Ecto neural progenitor cell (in vitro differentiated cells): ENCODE measurements around the gene HIP1.
"Not testable (repeated sequence)": the region's sequence is repeated elsewhere in the genome, so short reads cannot be mapped to it uniquely, and the experiment has no call there.

Source experiments
- DNase-seq: peaks from one replicate; pipeline ENCODE4 v3.0.0-alpha.2; 2018; ENCODE audit warnings: low spot score

The HIP1 gene

GRCh38 chr7:75639886-75640190 lies 98.9 kb downstream of the HIP1 start:
- DNase-seq = no peak

DNA sequence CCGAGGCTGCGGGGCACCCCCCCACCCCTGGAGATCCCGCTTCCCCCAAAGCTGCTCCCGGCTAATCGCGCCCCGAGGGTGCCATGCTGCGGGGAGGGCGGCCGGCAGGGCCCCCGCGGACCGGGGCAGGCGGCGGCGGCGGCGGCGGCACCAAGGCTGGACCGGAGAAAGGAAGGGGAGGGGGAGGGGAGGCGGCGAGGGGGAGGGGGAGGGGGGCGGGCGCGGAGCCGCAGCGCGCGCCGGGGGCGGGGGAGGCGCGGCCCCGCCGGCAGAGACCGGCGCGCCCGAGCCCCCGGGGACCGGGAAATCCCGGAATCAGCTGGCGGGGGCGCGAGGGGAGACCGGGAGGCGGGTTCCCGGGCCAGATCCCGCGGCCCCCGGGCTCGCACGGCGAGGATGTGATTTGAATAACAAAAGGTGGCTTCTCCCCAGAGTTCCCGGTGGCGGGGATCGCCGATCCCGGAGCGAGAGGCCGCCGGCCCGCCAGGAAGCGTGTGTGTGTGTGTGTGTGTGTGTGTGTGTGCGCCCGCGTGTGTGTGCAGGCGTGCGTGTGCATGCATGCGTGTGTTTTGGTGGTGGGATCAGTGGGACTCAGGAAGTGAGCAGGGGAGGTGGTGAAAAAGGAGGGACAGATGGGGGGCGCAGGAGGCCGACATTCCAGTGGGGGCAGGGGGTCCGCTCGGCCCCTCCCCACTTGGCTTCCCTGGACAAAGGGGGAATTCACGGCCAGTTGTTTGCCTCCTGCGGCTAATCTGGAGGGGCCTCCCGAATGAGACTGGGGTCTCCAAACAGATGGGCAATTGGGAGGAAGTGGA lies 99.5 kb downstream of the HIP1 start:
- peak; percentile 91 for DNase-seq

DNA sequence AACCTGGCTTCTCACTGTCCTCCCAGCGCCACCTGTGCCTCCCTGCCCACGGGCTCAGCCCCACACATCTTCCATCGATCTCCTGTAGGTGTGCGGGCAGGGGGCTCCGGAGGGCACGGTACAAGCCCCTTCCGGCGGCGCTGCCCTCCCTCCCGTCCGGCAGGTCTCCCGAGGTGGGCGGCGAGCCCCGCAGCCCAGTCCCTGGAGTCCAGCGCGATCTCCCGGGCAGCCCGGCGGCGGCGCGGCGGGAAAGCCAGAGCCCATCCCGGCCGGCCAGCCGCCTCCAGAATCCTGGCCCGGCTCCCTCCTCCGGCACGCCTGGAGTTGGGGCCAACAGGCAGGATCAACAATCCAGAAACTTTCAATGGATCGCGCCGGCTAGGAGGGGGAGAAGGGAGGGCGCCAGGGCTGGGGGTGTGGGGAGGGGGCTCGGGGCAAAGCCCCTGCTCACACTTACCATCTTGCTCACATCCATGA lies 100.1 kb downstream of the HIP1 start:
- peak; percentile 83 for DNase-seq

- DNase-seq = no peak
These were observed 100.7 kb downstream of the HIP1 start for GRCh38 chr7:75637854-75638593.

DNA sequence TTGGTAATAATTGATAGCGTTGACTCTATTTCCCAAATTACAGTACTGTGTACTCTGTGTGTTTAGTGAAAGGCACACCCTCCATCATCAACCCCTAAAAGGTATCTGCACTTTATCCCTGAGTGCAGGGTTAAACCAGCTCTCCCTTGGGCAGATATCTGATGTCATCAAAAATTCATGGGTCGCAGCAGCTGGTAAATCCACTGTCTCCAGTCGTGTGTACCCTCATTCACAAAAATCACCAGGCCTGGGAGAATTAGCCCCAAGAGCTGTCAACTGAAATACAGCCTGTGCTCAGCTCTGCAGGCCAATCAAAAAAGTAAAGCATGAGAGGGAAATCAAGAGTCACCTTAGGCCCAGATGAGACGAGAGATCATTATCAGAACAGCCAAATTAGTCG lies 103.7 kb downstream of the HIP1 start:
- no peak for DNase-seq

DNA sequence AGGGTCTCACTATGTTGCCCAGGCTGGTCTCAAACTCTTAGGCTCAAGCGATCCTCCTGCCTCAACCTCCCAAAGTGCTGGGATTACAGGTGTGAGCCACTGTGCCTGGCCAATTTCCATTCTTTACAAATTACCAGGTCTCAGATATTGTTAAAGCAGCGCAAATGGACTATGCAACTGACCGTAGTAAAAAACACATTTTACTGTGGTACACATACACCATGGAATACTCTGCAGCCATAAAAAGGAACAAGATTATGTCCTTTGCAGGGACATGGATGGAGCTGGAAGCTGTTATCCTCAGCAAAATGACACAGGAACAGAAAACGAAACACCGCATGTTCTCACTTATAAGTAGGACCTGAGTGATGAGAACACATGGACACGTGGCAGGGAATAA lies 106.2 kb downstream of the HIP1 start:
- DNase-seq = not testable (repeated sequence)

GRCh38 chr7:75631711-75632110 lies 107.0 kb downstream of the HIP1 start:
- DNase-seq = no peak

DNA sequence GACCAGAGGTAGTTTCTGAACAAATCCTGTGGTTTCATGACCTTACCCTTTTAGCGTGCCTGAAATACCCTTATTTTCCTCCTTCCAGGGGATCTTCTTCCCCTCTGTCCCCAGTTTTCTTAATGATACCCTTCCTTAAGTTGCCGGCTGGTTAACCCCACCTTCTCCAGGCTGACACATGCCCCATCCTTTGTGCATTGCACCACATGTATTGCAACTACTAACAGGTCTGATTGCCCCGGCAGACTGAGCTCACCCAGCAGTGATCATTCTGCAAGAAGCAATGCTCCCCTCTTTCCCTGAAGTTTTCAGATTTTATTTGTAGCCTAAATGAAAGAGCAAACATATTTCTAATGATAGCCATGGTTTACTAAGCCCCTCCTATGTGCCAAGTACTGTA lies 108.2 kb downstream of the HIP1 start:
- no peak for DNase-seq

DNA sequence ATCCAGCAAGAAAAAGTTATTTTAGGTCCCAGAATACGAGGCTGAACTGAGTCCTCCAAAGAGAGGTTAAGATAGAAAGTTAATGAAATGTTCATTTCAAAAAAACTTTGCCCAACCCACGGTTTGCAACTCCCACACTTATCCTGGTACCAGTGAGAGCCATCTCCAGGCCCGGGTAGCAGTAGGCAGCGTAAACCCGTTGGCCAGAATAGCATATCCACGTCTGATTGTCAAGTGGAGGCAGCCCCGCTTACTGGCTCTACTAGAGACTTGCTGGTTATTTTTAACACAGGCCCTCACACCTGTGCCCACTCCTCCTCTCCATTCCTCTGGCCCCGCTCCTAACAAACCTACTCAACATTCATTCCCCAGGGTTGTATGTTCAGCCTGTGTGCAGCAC lies 109.7 kb downstream of the HIP1 start:
- no peak for DNase-seq

- DNase-seq = no peak
These were observed 110.7 kb downstream of the HIP1 start for GRCh38 chr7:75628055-75628454.

DNA sequence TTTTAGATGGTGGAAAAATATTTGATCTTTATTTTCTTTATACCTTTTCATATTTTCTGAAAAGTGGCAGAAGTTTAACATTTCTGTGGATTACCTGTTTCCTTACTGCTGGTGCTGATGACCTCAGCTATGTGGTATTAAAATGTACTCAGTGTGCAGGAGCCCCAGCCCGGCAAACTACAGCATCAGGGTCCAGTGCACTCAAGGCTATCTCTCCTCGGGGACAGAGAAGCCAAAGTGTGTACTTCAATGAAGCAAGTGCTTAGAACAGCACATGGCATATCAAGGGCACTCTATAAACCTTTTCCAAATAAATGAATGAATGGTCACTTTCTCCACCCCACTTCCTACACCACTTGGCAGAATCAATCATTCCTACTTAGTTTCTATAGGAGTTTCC lies 111.8 kb downstream of the HIP1 start:
- no peak for DNase-seq

GRCh38 chr7:75625868-75626267 lies 112.9 kb downstream of the HIP1 start:
- DNase-seq = no peak

GRCh38 chr7:75624134-75624832 lies 114.5 kb downstream of the HIP1 start:
- DNase-seq = no peak

GRCh38 chr7:75623390-75624133 lies 115.2 kb downstream of the HIP1 start:
- DNase-seq = no peak

DNA sequence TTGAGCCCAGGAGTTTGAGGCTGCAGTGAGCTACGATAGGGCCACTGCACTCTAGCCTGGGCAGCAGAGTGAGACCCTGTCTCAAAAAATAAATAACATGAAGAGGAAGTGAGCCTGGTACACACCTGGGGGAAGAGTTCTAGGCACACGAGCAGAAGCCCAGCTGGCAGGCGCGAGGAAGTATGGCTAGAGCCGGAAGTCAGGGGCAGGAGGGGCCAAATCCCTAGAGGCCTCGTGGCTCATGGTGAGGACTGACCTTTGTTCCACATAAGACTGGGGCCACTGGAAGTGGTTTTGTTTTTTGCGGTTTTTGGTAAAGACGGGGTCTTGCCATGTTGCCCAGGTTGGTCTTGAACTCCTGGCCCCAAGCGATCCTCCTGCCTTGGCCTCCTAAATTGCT lies 117.6 kb downstream of the HIP1 start:
- DNase-seq = no peak

DNA sequence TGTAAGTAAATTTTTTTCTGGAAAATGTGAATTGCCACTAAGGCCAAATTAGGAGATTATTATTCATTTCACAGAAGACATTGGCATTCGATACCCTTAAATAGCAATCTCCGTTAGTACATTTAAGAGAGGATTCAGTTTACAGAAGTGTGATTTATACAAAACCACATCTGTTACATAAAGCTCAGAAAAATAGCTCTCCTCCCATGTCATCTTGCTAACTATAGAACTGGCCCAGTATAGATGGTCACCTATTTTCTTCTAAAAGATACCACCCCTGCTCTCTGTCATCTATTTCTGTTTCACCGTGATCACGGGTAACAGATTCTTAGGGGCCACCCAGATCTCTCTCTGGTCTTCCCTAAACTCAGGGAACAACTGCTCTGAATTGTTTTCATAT lies 119.1 kb downstream of the HIP1 start:
- no peak for DNase-seq

- DNase-seq = no peak
These were observed 121.0 kb downstream of the HIP1 start for GRCh38 chr7:75617634-75618234.

- DNase-seq = no peak
These were observed 122.1 kb downstream of the HIP1 start for GRCh38 chr7:75616421-75617167.

DNA sequence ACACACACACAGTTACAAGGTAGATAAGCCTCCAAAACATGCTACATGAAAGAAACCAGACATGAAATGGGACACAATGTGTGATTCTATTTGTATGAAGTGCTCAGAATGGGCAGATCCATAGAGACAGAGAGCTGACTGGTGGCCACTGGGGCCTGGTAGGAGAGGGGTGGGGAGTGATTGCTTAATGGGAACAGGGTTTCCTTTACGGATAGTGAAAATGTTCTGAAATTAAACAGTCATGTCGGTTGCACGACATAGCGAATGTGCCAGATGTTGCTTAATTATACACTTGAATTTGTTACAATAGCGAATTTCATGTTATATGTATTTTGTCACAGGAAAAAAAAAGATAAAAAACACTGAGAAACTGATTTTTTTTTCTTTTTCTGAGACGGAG lies 124.3 kb downstream of the HIP1 start:
- DNase-seq = no peak

GRCh38 chr7:75613351-75613750 lies 125.4 kb downstream of the HIP1 start:
- DNase-seq = no peak

- peak; percentile 77 for DNase-seq
These were observed 127.1 kb downstream of the HIP1 start for GRCh38 chr7:75611557-75612178.
